Ovary (tissue), 9 donors: ENCODE measurements around the gene FIBCD1. TPM values are rescaled to one million over a fixed set of nuclear protein-coding genes. Genes with fewer than 3 reads are reported as not detected.
A peak's percentile ranks its signal among the peaks of the same experiment; 100 is the strongest.

ENCODE experiments used
- DNase-seq, 5 donors: peaks; one replicate each; pipeline ENCODE4 v3.0.0-alpha.2; 2019 to 2020
- H3K27ac ChIP-seq, 2 donors: fragments of 200-600 bp; one replicate each; pipeline versions ENCODE4 v1.5.1 to v1.8.0; 2019 to 2022
- H3K27me3 ChIP-seq: fragments of 200-600 bp; one replicate; pipeline ENCODE4 v1.8.0; 2022
- H3K36me3 ChIP-seq: fragments of 200-600 bp; sonication (generic); one replicate; pipeline ENCODE4 v1.5.1; 2019
- H3K4me1 ChIP-seq: one replicate; pipeline ENCODE4 v1.8.1; 2013; ENCODE audit warnings: mild to moderate bottlenecking, moderate library complexity; ENCODE audit not compliant: insufficient read depth
- H3K4me3 ChIP-seq: fragments of 200-600 bp; sonication (generic); one replicate; pipeline ENCODE4 v1.5.1; 2017
- H3K9me3 ChIP-seq, 2 donors: fragments of 200-600 bp in 1 of 2; sonication (generic) in 1 of 2; one replicate each; pipeline versions ENCODE4 v1.5.1 to v1.8.1; 2013 to 2019; ENCODE audit warnings: mild to moderate bottlenecking in 1 of 2, moderate library complexity in 1 of 2
- CTCF ChIP-seq, 3 donors: fragments of 450-650 bp in 2 of 3; fragments of 200-600 bp in 1 of 3; IDR thresholded peaks; one replicate each; pipeline versions ENCODE4 v1.5.1 to v1.8.0; 2016 to 2022; ENCODE audit warnings: antibody characterized with exemption in 3 of 3, mild to moderate bottlenecking in 1 of 3
- EP300 ChIP-seq: sonication (generic); formaldehyde crosslinking; IDR thresholded peaks from one replicate; pipeline ENCODE4 v1.6.1; 2017; ENCODE audit warnings: antibody characterized with exemption
- POLR2A ChIP-seq: fragments of 450-650 bp; IDR thresholded peaks from one replicate; pipeline ENCODE4 v1.6.1; 2017; ENCODE audit warnings: antibody characterized with exemption, mild to moderate bottlenecking, moderate library complexity
- WGBS, 3 donors: extraction: QIAGEN DNeasy Blood & Tissue Kit in 1 of 3; methylation state at CpG; one replicate each; pipeline versions ENCODE4 v1.1.5 to v1.1.7; 2013 to 2017; 5-methylcytosine and 5-hydroxymethylcytosine counted together
- intact Hi-C, 4 donors: fragments of 100-400 bp; cut with DNase I; formaldehyde crosslinking; loops; one replicate each; pipeline versions ENCODE4 v1.11.0 to v1.15.1; 2022 to 2023
- polyA plus RNA-seq, 2 donors: library from polyadenylated mRNA; stranded (reverse); fragments of 200-250 nt in 1 of 2; fragments of 350-450 nt in 1 of 2; fragmentation: Illumina TruSeq in 1 of 2; extraction: RNeasy Lipid Tissue Mini Kit (QIAGEN cat#74804) in 1 of 2; gene quantifications; one replicate each; pipeline ENCODE4 v1.2.3, GENCODE V29; 2013 to 2014
- total RNA-seq, 7 donors: library from RNA; depleted of rRNA in 2 of 7; stranded (reverse); fragments of >200 nt in 2 of 7; fragmentation: NEBNext Ultra II Directional in 3 of 7; extraction: Animal tissue kit (Norgen Biotek cat#: 25700) in 3 of 7; gene quantifications; one replicate each; pipeline versions ENCODE4 v1.1.0 to v1.2.4, GENCODE V29; 2016 to 2023
- donor health status: DM: no; HTN: no; CAD: no; lungs with moderate emphysema.
- donor health status: DM: no; HTN: no; CAD: no.
- donor health status: Bipolar disorder and iron deficiency.
- donor health status: DM: yes; HTN: yes; CAD: no.
- donor health status: DM: no; HTN: no; CAD: no.
- donor health status: DM: yes; HTN: yes; CAD: no.

The FIBCD1 gene
- total and polyA plus RNA-seq, 9 donors = 0.06 to 0.45 (median 0.12) TPM; not detected in 3

GRCh38 chr9:130932255-130933079 lies 6.6 kb downstream of the FIBCD1 start:
- DNase-seq = peak in 1 of 5 donors; percentile 12
- Histone ChIP-seq H3K4me3 (no peak overlapping the region), H3K9me3 (no peaks in the 10 kb centered on the region), H3K27ac (no peak overlapping the region), H3K27me3 (peaks cover under 1% of the 10 kb centered on the region), H3K36me3 (no peaks in the 10 kb centered on the region), H3K4me1 (peaks cover 2% of the 10 kb centered on the region)
- intact Hi-C loops = loop anchor here in 1 of 4 donors (10.0 kb wide), 2 partner anchors 58 to 168 kb away; no protein-coding TSS in a partner anchor
- TF ChIP-seq EP300 (no peak), POLR2A (no peak)
- 61 to 66% (median 66%) methylated on average over 21 of the region's 21 CpGs for WGBS, 3 donors

- 68 to 78% (median 71%) methylated on average over 20 of the region's 20 CpGs for WGBS, 3 donors
- H3K27ac ChIP-seq = no peak overlapping the region
- H3K36me3 ChIP-seq = no peaks in the 10 kb centered on the region
- DNase-seq = no peak
- intact Hi-C loops = loop anchor here in 1 of 4 donors (10.0 kb wide), 2 partner anchors 57 to 167 kb away; no protein-coding TSS in a partner anchor
- H3K27me3 ChIP-seq = no peaks in the 10 kb centered on the region
- TF ChIP-seq CTCF (IDR thresholded peaks at IDR 0.05) (no peak), POLR2A (no peak), EP300 (no peak)
- H3K4me1 ChIP-seq = peaks cover 2% of the 10 kb centered on the region
- H3K9me3 ChIP-seq = no peaks in the 10 kb centered on the region
- no peak overlapping the region for H3K4me3 ChIP-seq
These were observed 7.4 kb downstream of the FIBCD1 start for GRCh38 chr9:130931508-130932254.

- no peaks in the 10 kb centered on the region for H3K4me1 ChIP-seq
- no peaks in the 10 kb centered on the region for H3K36me3 ChIP-seq
- TF ChIP-seq EP300 (no peak), POLR2A (no peak), CTCF (IDR thresholded peaks at IDR 0.05) (no peak)
- no peak overlapping the region for H3K27ac ChIP-seq
- 89 to 93% (median 91%) methylated on average over 15 of the region's 15 CpGs for whole genome bisulfite sequencing, 3 donors
- intact Hi-C loops = loop anchor here in 1 of 4 donors (10.0 kb wide), 2 partner anchors 56 to 166 kb away; no protein-coding TSS in a partner anchor
- H3K4me3 ChIP-seq = no peak overlapping the region
- no peaks in the 10 kb centered on the region for H3K9me3 ChIP-seq
- H3K27me3 ChIP-seq = no peaks in the 10 kb centered on the region
- DNase-seq = no peak
These were observed 8.2 kb downstream of the FIBCD1 start for GRCh38 chr9:130930804-130931349.

GRCh38 chr9:130930132-130930803 lies 8.8 kb downstream of the FIBCD1 start:
- TF ChIP-seq CTCF (IDR thresholded peaks at IDR 0.05) (no peak), POLR2A (no peak), EP300 (no peak)
- Histone ChIP-seq H3K27ac (no peak overlapping the region), H3K27me3 (no peaks in the 10 kb centered on the region), H3K4me3 (no peak overlapping the region), H3K9me3 (no peaks in the 10 kb centered on the region), H3K4me1 (no peaks in the 10 kb centered on the region), H3K36me3 (no peaks in the 10 kb centered on the region)
- WGBS, 3 donors = 88 to 90% (median 89%) methylated on average over 23 of the region's 23 CpGs
- no peak for DNase-seq
- intact Hi-C loops = loop anchor here in 1 of 4 donors (10.0 kb wide), 2 partner anchors 55 to 165 kb away; no protein-coding TSS in a partner anchor
